ENCODE measurements around the gene ANO1.

GRCh38 chr11:70206982-70207376 is 128.9 kb downstream of the ANO1 start:
- no peak for TF ChIP-seq POLR2A (IDR thresholded peaks at IDR 0.05; ENCODE audit: low read depth, low read length)
- TF ChIP-seq POLR2AphosphoS5 (IDR thresholded peaks at IDR 0.05; ENCODE audit: low read depth, low read length): no peak

All from GM12891 (cell line).